ENCODE data around the gene ACSBG1. TPM values are rescaled to one million over a fixed set of nuclear protein-coding genes. Genes with fewer than 3 reads are reported as not detected.

ACSBG1 gene
- total RNA-seq, 2 donors from 2014 or later, result not detected

- no peaks in the 10 kb centered on the region for H3K9me3 ChIP-seq
- no peak overlapping the region for H3K27ac ChIP-seq
- H3K27me3 ChIP-seq (replicated peaks; ENCODE audit: insufficient read depth), result no peaks in the 10 kb centered on the region
- no peak for ATAC-seq (ENCODE audit: insufficient number of reproducible peaks, low FRiP score, low read depth)
- no peak for TF ChIP-seq CTCF (IDR thresholded peaks at IDR 0.05)
- no peak overlapping the region for H3K4me3 ChIP-seq
- H3K36me3 ChIP-seq, result no peaks in the 10 kb centered on the region
- no peak for DNase-seq (ENCODE audit: low spot score)
- H3K4me1 ChIP-seq (ENCODE audit: control insufficient read depth in 1 of 2, low read depth in 2 of 2), result no peaks in the 10 kb centered on the region
These were observed 24.6 kb downstream of the ACSBG1 start for GRCh38 chr15:78209646-78210348.

- H3K9me3 ChIP-seq, result no peaks in the 10 kb centered on the region
- TF ChIP-seq CTCF (IDR thresholded peaks at IDR 0.05), result no peak
- H3K4me1 ChIP-seq (ENCODE audit: control insufficient read depth in 1 of 2, low read depth in 2 of 2), result no peaks in the 10 kb centered on the region
- H3K27me3 ChIP-seq (replicated peaks; ENCODE audit: insufficient read depth), result no peaks in the 10 kb centered on the region
- H3K27ac ChIP-seq, result no peak overlapping the region
- ATAC-seq (ENCODE audit: insufficient number of reproducible peaks, low FRiP score, low read depth), result no peak
- no peak for DNase-seq (ENCODE audit: low spot score)
- no peak overlapping the region for H3K4me3 ChIP-seq
- H3K36me3 ChIP-seq, result no peaks in the 10 kb centered on the region
These were observed 25.3 kb downstream of the ACSBG1 start for GRCh38 chr15:78208887-78209645.

- Histone ChIP-seq H3K27ac (no peak overlapping the region), H3K4me3 (no peak overlapping the region), H3K9me3 (no peaks in the 10 kb centered on the region), H3K27me3 (replicated peaks; ENCODE audit: insufficient read depth) (no peaks in the 10 kb centered on the region), H3K36me3 (no peaks in the 10 kb centered on the region), H3K4me1 (ENCODE audit: control insufficient read depth in 1 of 2, low read depth in 2 of 2) (no peaks in the 10 kb centered on the region)
- TF ChIP-seq CTCF (IDR thresholded peaks at IDR 0.05), result no peak
- DNase-seq (ENCODE audit: low spot score), result no peak
- ATAC-seq (ENCODE audit: insufficient number of reproducible peaks, low FRiP score, low read depth), result no peak
These were observed 26.0 kb downstream of the ACSBG1 start for GRCh38 chr15:78208341-78208844.

- H3K9me3 ChIP-seq, result no peaks in the 10 kb centered on the region
- no peak overlapping the region for H3K27ac ChIP-seq
- H3K4me1 ChIP-seq (ENCODE audit: control insufficient read depth in 1 of 2, low read depth in 2 of 2), result no peaks in the 10 kb centered on the region
- no peaks in the 10 kb centered on the region for H3K36me3 ChIP-seq
- ATAC-seq (ENCODE audit: insufficient number of reproducible peaks, low FRiP score, low read depth) (no peak), DNase-seq (ENCODE audit: low spot score) (no peak)
- no peak overlapping the region for H3K4me3 ChIP-seq
- H3K27me3 ChIP-seq (replicated peaks; ENCODE audit: insufficient read depth), result no peaks in the 10 kb centered on the region
- no peak for TF ChIP-seq CTCF (IDR thresholded peaks at IDR 0.05)
These were observed 26.6 kb downstream of the ACSBG1 start for GRCh38 chr15:78207641-78208340.

- Histone ChIP-seq H3K36me3 (no peaks in the 10 kb centered on the region), H3K9me3 (no peaks in the 10 kb centered on the region), H3K27me3 (replicated peaks; ENCODE audit: insufficient read depth) (no peaks in the 10 kb centered on the region), H3K27ac (no peak overlapping the region), H3K4me3 (no peak overlapping the region), H3K4me1 (ENCODE audit: control insufficient read depth in 1 of 2, low read depth in 2 of 2) (no peaks in the 10 kb centered on the region)
- TF ChIP-seq CTCF (IDR thresholded peaks at IDR 0.05), result no peak
- DNase-seq (ENCODE audit: low spot score) (no peak), ATAC-seq (ENCODE audit: insufficient number of reproducible peaks, low FRiP score, low read depth) (no peak)
These were observed 27.3 kb downstream of the ACSBG1 start for GRCh38 chr15:78207110-78207458.

Measured in thoracic aorta (tissue), 2 donors.